Measurements from ENCODE around the gene EED.
"Not testable (repeated sequence)": the region's sequence is repeated elsewhere in the genome, so short reads cannot be mapped to it uniquely, and the experiment has no call there.

Gene EED

DNA sequence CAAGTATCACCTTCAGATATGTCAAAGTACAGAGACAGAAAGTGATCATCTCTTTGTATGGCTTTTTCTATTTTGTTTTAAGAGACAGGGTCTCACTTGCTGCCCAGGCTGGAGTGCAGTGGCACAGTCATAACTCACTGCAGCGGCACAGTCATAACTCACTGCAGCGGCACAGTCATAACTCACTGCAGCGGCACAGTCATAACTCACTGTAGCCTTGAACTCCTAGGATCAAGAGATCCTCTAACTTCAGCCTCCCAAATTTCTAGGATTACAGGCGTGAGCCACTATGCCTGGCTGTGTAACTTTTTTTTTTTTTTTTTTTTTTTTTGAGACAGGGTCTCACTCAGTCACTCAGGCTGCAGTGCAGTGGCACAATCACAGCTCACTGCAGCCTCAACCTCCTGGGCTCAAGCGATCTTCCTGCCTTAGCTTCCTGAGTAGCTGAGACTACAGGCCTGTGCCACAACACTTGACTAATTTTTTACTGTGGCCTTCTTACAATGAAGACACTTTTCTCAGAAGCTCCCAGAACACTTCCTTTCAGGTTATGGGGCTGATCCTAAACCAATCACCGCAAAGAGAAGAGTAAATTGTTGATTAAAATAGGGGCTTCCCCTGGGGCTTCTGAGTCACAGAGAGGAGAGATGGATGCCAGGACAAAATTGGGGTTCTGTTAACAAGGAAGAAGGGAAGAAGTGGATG, 48.5 kb downstream of the EED start:
- Histone ChIP-seq H3K36me3 (ENCODE audit: control insufficient read depth, insufficient read depth, low read length) (no peaks in the 10 kb centered on the region), H3K9me3 (ENCODE audit: control insufficient read depth, low read length) (no peaks in the 10 kb centered on the region), H3K4me3 (ENCODE audit: extremely low read depth, insufficient read depth, low read length, poor library complexity, severe bottlenecking) (no peak overlapping the region), H3K27ac (ENCODE audit: low read depth, low read length, severe bottlenecking) (no peak overlapping the region), H3K4me1 (ENCODE audit: control insufficient read depth, insufficient read depth, low read length, poor library complexity, severe bottlenecking) (no peaks in the 10 kb centered on the region)
- 92 to 100% methylated on average over 4 to 5 of the region's 6 CpGs for WGBS, 2 experiments (ENCODE audit: insufficient coverage in 2 of 2)

DNA sequence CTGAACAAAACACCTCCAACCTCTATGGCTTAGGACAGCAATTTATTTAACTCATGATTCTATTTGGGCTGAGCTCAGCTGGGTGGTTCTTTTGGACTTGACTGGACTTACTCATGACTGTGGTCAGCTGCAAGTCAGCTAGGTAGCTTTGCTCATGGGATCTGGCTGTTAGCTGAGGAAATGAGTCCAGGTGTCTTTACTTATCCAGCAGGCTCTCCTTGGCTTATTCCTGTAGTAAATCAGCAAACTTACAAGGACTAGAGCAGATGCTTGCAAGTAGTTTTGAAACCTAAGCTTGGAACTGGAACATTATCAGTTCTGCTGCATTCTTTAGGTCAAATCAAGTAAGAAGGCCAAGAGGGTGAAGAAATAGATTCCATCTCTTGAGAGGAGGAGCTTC, 49.5 kb downstream of the EED start:
- Histone ChIP-seq H3K4me1 (ENCODE audit: control insufficient read depth, insufficient read depth, low read length, poor library complexity, severe bottlenecking) (no peaks in the 10 kb centered on the region), H3K27ac (ENCODE audit: low read depth, low read length, severe bottlenecking) (no peak overlapping the region), H3K36me3 (ENCODE audit: control insufficient read depth, insufficient read depth, low read length) (no peaks in the 10 kb centered on the region), H3K4me3 (ENCODE audit: extremely low read depth, insufficient read depth, low read length, poor library complexity, severe bottlenecking) (no peak overlapping the region), H3K9me3 (ENCODE audit: control insufficient read depth, low read length) (no peaks in the 10 kb centered on the region)

DNA sequence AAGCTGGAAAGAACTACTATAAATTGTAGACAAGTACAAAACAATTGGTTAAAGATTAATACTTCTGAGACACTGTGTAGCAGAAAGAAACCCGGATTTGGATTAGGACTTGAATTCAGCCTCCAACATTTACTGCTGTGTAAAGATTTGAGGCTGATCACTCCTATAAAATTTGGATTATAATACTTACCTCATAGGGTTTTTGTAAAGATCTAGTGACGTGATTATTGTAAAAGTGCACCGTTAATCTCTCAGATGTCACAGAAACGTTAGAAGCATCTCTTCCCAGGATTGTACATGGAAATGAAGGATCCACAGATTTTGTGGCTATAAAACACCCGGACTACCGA, 57.2 kb downstream of the EED start:
- peak overlapping the region; percentile 84 for H3K4me3 ChIP-seq (ENCODE audit: extremely low read depth, insufficient read depth, low read length, poor library complexity, severe bottlenecking)
- H3K36me3 ChIP-seq (ENCODE audit: control insufficient read depth, insufficient read depth, low read length) = peaks cover 12% of the 10 kb centered on the region
- no peaks in the 10 kb centered on the region for H3K4me1 ChIP-seq (ENCODE audit: control insufficient read depth, insufficient read depth, low read length, poor library complexity, severe bottlenecking)
- H3K27ac ChIP-seq (ENCODE audit: low read depth, low read length, severe bottlenecking) = no peak overlapping the region
- WGBS, 2 experiments (ENCODE audit: insufficient coverage in 2 of 2) = 0 to 7% methylated on average over 2 to 6 of the region's 6 CpGs
- no peaks in the 10 kb centered on the region for H3K9me3 ChIP-seq (ENCODE audit: control insufficient read depth, low read length)

DNA sequence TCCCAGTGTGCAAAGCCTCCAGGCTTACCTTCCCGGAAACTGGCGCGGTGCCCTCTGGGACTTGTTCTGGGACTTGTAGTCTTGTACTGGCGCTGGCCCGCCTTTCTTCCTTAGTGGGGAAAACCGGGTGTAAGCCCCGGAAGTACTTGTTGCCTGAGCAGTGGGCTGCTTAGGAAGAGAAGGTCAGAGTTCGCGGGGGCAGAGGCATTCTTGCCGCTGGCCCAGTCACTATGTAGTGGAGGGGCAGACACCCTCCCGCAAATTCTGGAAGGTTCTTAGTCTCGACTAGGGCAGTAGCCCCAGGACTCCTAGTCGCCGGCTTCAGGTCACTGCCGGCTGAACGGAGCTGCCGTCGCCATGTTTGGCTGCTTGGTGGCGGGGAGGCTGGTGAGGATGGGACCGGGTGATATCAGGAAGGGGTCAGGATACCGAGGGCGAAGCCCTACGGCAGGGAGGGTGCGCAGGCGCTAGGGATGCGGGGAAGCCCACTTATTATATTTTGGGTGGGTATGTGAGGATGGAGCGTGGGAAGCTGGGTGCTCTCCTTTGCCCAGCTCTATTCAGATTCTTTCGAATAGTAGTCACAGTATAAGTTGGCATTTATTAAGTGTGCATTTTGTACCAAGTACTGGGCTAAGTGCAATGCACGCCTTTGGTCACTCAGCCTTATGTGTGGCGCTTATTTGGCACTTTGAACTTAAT, 57.7 kb downstream of the EED start, which contains the start of gene HIKESHI:
TSS of gene HIKESHI (plus strand) at position 149 of the 702 bp plus-strand sequence. CDS start at position 358, 209 bp downstream.
- Histone ChIP-seq H3K4me1 (ENCODE audit: control insufficient read depth, insufficient read depth, low read length, poor library complexity, severe bottlenecking) (no peaks in the 10 kb centered on the region), H3K27ac (ENCODE audit: low read depth, low read length, severe bottlenecking) (peak within 1 kb of the TSS; percentile 91), H3K36me3 (ENCODE audit: control insufficient read depth, insufficient read depth, low read length) (peaks cover 12% of the 10 kb centered on the region), H3K9me3 (ENCODE audit: control insufficient read depth, low read length) (no peaks in the 10 kb centered on the region), H3K4me3 (ENCODE audit: extremely low read depth, insufficient read depth, low read length, poor library complexity, severe bottlenecking) (peak within 1 kb of the TSS; percentile 84)
- 0 to 1% methylated on average over 25 to 26 of the region's 30 CpGs for WGBS, 2 experiments (ENCODE audit: insufficient coverage in 2 of 2)

DNA sequence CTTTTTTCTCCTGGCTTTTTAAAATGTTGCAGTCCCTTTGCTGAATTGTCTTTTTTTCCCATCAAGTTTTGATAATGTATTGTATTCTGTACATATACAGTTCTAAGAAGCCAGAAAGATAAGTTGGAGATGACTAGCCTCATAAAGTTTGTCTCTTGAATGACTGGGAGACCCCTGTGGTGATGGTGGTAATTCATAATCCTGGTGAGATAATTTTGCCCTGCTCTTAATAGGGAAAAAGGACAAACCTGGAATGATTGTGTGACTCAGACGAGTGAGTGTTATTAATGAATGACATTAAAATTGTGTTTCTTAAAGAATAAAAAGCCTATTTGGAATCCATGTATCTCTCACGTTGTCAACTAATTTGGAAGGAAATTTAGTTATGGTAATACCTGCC, 58.7 kb downstream of the EED start:
- 89 to 100% methylated on average over 1 of the region's 2 CpGs for WGBS, 2 experiments (ENCODE audit: insufficient coverage in 2 of 2)
- no peaks in the 10 kb centered on the region for H3K4me1 ChIP-seq (ENCODE audit: control insufficient read depth, insufficient read depth, low read length, poor library complexity, severe bottlenecking)
- H3K9me3 ChIP-seq (ENCODE audit: control insufficient read depth, low read length) = no peaks in the 10 kb centered on the region
- peak overlapping the region; percentile 84 for H3K4me3 ChIP-seq (ENCODE audit: extremely low read depth, insufficient read depth, low read length, poor library complexity, severe bottlenecking)
- H3K27ac ChIP-seq (ENCODE audit: low read depth, low read length, severe bottlenecking) = no peak overlapping the region
- peaks cover 12% of the 10 kb centered on the region for H3K36me3 ChIP-seq (ENCODE audit: control insufficient read depth, insufficient read depth, low read length)

DNA sequence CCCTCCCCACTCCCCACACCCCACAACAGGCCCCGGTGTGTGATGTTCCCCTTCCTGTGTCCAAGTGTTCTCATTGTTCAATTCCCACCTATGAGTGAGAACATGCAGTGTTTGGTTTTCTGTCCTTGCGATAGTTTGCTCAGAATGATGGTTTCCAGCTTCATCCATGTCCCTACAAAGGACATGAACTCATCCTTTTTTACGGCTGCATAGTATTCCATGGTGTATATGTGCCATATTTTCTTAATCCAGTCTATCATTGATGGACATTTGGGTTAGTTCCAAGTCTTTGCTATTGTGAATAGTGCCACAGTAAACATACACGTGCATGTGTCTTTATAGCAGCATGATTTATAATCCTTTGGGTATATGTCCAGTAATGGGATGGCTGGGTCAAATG, 64.2 kb downstream of the EED start:
- H3K9me3 ChIP-seq (ENCODE audit: control insufficient read depth, low read length); H3K4me1 ChIP-seq (ENCODE audit: control insufficient read depth, insufficient read depth, low read length, poor library complexity, severe bottlenecking); H3K4me3 ChIP-seq (ENCODE audit: extremely low read depth, insufficient read depth, low read length, poor library complexity, severe bottlenecking); H3K27ac ChIP-seq (ENCODE audit: low read depth, low read length, severe bottlenecking): not testable (repeated sequence)
- H3K36me3 ChIP-seq (ENCODE audit: control insufficient read depth, insufficient read depth, low read length) = peaks cover 26% of the 10 kb centered on the region
- no CpG with 5 or more reads among the region's 4 CpGs for WGBS, 2 experiments (ENCODE audit: insufficient coverage in 2 of 2)

DNA sequence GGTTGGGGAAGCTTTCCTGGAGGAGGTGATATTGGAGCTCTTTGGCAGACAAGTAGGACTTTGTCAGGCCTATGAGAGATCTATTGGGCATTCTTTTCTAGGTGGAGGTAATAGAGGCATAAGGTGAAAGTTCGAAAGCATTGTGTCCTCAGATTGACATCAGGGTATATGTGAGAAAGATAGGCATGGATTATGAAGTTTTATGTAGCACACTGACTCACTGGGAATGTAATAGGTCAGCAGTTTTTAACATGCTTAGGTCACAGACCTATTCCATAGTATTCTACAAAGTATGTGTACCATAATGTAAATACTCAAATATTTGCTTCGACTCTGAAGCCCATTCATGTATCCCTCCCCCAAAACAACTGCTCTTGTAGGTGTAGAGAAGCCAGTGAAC, 69.2 kb downstream of the EED start:
- 100% methylated on average over 1 of the region's 2 CpGs for WGBS, 2 experiments (ENCODE audit: insufficient coverage in 2 of 2)
- Histone ChIP-seq H3K4me1 (ENCODE audit: control insufficient read depth, insufficient read depth, low read length, poor library complexity, severe bottlenecking) (no peaks in the 10 kb centered on the region), H3K4me3 (ENCODE audit: extremely low read depth, insufficient read depth, low read length, poor library complexity, severe bottlenecking) (no peak overlapping the region), H3K36me3 (ENCODE audit: control insufficient read depth, insufficient read depth, low read length) (peaks cover 44% of the 10 kb centered on the region), H3K27ac (ENCODE audit: low read depth, low read length, severe bottlenecking) (no peak overlapping the region), H3K9me3 (ENCODE audit: control insufficient read depth, low read length) (no peaks in the 10 kb centered on the region)

DNA sequence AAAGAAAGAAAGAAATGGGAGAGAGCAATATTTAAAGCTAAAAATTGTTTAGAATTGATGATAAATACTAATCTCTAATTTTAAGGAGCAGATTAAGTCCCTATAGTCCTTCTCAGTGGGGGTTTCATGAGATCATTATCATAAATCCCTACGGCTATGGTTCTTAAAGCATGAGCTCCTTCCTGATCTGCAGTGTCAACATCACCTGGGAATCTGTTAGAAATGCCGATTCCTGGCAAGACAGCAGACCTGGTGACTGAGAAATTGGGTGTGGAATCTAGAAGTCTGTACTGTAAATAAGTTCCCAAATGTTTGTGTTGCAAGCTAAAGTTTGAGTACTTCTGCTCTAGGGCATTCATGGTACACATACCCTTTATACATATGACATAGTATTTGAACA, 70.1 kb downstream of the EED start:
- WGBS, 2 experiments (ENCODE audit: insufficient coverage in 2 of 2) = 100% methylated on average over 1 of the region's 2 CpGs
- no peaks in the 10 kb centered on the region for H3K9me3 ChIP-seq (ENCODE audit: control insufficient read depth, low read length)
- peaks cover 41% of the 10 kb centered on the region for H3K36me3 ChIP-seq (ENCODE audit: control insufficient read depth, insufficient read depth, low read length)
- no peak overlapping the region for H3K4me3 ChIP-seq (ENCODE audit: extremely low read depth, insufficient read depth, low read length, poor library complexity, severe bottlenecking)
- no peak overlapping the region for H3K27ac ChIP-seq (ENCODE audit: low read depth, low read length, severe bottlenecking)
- H3K4me1 ChIP-seq (ENCODE audit: control insufficient read depth, insufficient read depth, low read length, poor library complexity, severe bottlenecking) = no peaks in the 10 kb centered on the region
